Bronchial smooth muscle cell (primary cell): Measurements from ENCODE around the gene CCDC85A. TPM values are rescaled to one million over a fixed set of nuclear protein-coding genes. Genes with fewer than 3 reads are reported as not detected.

ENCODE experiments used
- total RNA-seq: library from RNA; depleted of rRNA; stranded (reverse); fragments of >200 nt; gene quantifications from 2 replicates; pipeline ENCODE4 v1.2.1, GENCODE V29; 2014

Gene CCDC85A
- 0.32 TPM in 1 of 2 replicates, not detected in the other for total RNA-seq

GRCh38 chr2:56183643-56184499, at the start of gene CCDC85A:
TSS of gene CCDC85A (plus strand) at chr2:56183990. CDS start at chr2:56184625, 635 bp downstream.

